ENCODE data around the gene DCAF11. TPM values are rescaled to one million over a fixed set of nuclear protein-coding genes. Genes with fewer than 3 reads are reported as not detected.

Gene DCAF11
- total RNA-seq, 2 donors from 2014 or later, result 89.2 to 106 TPM

DNA sequence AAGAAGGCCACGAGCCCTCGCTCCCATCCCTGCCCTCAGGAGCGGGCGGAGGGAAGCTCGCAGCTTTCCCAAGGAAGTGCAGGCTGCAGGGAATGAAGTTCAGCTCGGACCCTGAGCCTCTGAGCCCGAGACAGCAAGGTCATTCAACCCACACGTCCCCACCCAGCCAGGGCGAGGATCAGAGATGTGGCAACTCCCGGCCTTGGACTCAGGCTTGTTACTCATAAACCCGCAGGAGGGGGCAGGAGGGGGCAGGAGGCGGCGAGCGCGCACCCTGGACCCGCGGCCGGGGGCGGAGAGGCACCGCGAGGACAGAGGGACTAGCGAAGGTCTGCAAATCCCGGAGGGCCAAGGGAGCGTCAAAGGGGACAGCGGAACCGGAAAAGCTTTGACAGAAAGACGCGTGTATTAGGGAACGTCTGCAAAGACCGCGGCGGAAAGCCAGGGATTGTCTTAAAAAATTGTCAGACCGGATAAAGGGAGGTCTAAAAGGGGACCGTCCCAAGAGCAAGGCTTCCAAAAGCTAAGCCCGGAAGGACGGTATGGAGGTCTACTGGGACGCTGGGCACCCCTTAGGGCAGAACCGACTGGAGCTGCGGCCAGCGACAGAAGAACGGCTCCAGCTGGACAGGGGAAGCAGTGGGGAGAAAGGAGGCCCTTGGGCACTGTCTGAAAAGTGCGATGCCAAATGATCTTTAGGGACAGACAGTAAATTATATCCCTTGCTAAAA is 611 bp upstream of the DCAF11 start:
- DNase-seq, result peak; percentile 94
- no peaks in the 10 kb centered on the region for H3K9me3 ChIP-seq
- peak overlapping the region; percentile 80 for H3K4me3 ChIP-seq
- peak overlapping the region; percentile 80 to 100 for H3K9ac ChIP-seq (ENCODE audit: low read depth in 2 of 2, low read length in 2 of 2)
- intact Hi-C loops (cut with DNase I), result loop anchor here (2.0 kb wide), 1 partner anchor 27 kb away; the partner anchor contains the start of gene EMC9
- no peaks in the 10 kb centered on the region for H3K27me3 ChIP-seq
- peaks cover 8% of the 10 kb centered on the region for H3K36me3 ChIP-seq
- peak overlapping the region; percentile 98 for H3K27ac ChIP-seq
- TF ChIP-seq CTCF (IDR thresholded peaks at IDR 0.05), result no peak
- H3K4me1 ChIP-seq, result peaks cover 6% of the 10 kb centered on the region

DNA sequence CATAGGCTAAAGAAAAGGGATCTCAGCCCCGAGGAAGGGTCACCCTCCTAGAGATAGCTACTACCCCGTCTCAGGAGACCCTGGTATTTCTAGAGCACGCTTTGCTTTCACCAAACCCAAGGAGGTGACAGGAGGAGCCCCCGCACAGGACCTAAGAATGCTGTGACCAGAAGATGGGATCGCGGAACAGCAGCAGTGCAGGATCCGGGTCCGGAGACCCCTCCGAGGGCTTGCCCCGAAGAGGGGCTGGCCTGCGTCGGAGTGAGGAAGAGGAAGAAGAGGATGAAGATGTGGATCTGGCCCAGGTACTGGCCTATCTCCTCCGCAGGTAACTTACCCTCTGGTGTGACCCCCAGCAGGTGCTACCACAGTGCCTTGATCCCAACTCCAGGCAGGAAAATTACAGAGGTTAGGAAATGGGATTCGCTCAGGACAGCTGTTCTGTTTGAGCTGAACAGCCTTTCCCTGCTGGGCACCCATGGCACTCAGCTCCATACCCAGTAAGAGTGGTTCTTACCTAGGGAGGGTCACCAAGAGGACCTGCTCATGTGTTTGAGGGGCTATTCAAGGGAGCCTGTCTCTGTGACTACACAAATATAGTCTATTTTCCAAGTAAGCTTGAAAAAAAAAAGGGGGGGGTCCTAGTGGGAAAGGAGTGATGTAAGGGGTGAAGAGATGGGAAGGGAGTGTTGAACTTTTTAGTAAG is 998 bp downstream of the DCAF11 start:
- Histone ChIP-seq H3K9ac (ENCODE audit: low read depth in 2 of 2, low read length in 2 of 2) (peak overlapping the region; percentile 90 to 100), H3K4me1 (peaks cover 6% of the 10 kb centered on the region), H3K4me3 (peak overlapping the region; percentile 80), H3K27ac (peak overlapping the region; percentile 98), H3K36me3 (peaks cover 17% of the 10 kb centered on the region), H3K9me3 (no peaks in the 10 kb centered on the region), H3K27me3 (no peaks in the 10 kb centered on the region)
- TF ChIP-seq CTCF (IDR thresholded peaks at IDR 0.05), result no peak
- intact Hi-C loops (cut with DNase I), result loop anchor here (2.0 kb wide), 1 partner anchor 25 kb away; the partner anchor contains the start of gene EMC9
- DNase-seq, result no peak

- peak overlapping the region; percentile 80 for H3K4me3 ChIP-seq
- H3K27me3 ChIP-seq, result no peaks in the 10 kb centered on the region
- TF ChIP-seq CTCF (IDR thresholded peaks at IDR 0.05), result no peak
- no peaks in the 10 kb centered on the region for H3K9me3 ChIP-seq
- peaks cover 6% of the 10 kb centered on the region for H3K4me1 ChIP-seq
- intact Hi-C loops (cut with DNase I), result no loop called here
- peaks cover 17% of the 10 kb centered on the region for H3K36me3 ChIP-seq
- DNase-seq, result no peak
- H3K9ac ChIP-seq (ENCODE audit: low read depth in 2 of 2, low read length in 2 of 2), result peak overlapping the region; percentile 90 to 100
- H3K27ac ChIP-seq, result no peak overlapping the region
Measured at GRCh38 chr14:24116128-24116814, 1.7 kb downstream of the DCAF11 start.

DNA sequence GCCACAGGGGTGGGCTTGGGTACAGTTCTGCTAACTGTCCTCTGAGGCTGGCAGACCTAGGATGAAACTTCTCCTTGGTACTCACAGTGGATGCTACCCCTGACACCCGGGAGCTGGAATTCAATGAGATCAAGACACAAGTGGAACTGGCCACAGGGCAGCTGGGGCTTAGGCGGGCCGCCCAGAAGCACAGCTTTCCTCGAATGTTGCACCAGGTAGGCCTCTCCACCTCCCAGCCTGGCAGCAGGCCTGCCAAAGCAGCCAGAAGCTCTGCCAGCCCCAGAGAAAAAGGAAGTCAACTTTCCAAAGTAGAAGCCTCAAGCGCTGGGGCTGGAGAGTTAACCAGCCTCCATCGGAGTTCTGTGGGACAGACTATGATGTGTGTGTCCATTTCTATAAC is 2.6 kb downstream of the DCAF11 start:
- H3K36me3 ChIP-seq, result peaks cover 17% of the 10 kb centered on the region
- H3K9ac ChIP-seq (ENCODE audit: low read depth in 2 of 2, low read length in 2 of 2), result no peak overlapping the region
- no peak for TF ChIP-seq CTCF (IDR thresholded peaks at IDR 0.05)
- no peak overlapping the region for H3K4me3 ChIP-seq
- no peaks in the 10 kb centered on the region for H3K9me3 ChIP-seq
- intact Hi-C loops (cut with DNase I), result no loop called here
- DNase-seq, result no peak
- peaks cover 6% of the 10 kb centered on the region for H3K4me1 ChIP-seq
- H3K27me3 ChIP-seq, result no peaks in the 10 kb centered on the region
- H3K27ac ChIP-seq, result no peak overlapping the region

DNA sequence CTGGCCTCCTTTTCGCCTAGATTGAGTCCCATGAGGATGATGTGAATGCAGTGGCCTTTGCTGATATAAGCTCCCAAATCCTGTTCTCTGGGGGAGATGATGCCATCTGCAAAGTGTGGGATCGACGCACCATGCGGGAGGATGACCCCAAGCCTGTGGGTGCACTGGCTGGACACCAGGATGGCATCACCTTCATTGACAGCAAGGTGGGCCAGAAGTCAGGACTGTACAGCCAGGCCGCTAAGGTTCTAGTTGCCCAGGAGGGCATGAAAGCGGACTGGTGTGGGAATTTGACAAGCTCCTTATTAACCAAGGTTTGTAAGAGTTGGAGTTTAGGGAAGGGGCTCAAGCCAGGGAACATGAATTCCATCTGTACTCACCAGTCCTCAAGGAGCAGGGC is 5.1 kb downstream of the DCAF11 start:
- no peak for TF ChIP-seq CTCF (IDR thresholded peaks at IDR 0.05)
- intact Hi-C loops (cut with DNase I), result no loop called here

More for the DNA sequence above, 5.1 kb downstream of the DCAF11 start:
- Histone ChIP-seq H3K4me3 (no peak overlapping the region), H3K9ac (ENCODE audit: low read depth in 2 of 2, low read length in 2 of 2) (no peak overlapping the region), H3K4me1 (peaks cover 6% of the 10 kb centered on the region), H3K36me3 (peaks cover 17% of the 10 kb centered on the region), H3K27me3 (no peaks in the 10 kb centered on the region), H3K9me3 (no peaks in the 10 kb centered on the region), H3K27ac (no peak overlapping the region)
- DNase-seq, result no peak
